ENCODE data around the gene CIT.
"Not testable (repeated sequence)": the region's sequence is repeated elsewhere in the genome, so short reads cannot be mapped to it uniquely, and the experiment has no call there.

DNA sequence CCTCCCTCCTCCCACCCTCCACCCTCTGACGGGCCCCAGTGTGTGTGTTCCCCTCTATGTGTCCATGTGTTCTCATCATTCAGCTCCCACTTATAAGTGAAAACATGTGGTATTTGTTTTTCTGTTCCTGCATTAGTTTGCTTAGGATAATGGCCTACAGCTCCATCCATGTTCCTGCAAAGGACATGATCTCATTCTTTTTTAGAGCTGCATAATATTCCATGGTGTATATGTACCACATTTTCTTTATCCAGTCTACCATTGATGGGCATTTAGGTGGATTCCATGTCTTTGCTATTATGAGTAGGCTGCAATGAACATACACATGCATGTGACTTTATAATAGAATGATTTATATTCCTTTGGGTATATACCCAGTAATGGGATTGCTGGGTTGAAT lies 170.7 kb downstream of the CIT start:
- TF ChIP-seq, protein P1, sequence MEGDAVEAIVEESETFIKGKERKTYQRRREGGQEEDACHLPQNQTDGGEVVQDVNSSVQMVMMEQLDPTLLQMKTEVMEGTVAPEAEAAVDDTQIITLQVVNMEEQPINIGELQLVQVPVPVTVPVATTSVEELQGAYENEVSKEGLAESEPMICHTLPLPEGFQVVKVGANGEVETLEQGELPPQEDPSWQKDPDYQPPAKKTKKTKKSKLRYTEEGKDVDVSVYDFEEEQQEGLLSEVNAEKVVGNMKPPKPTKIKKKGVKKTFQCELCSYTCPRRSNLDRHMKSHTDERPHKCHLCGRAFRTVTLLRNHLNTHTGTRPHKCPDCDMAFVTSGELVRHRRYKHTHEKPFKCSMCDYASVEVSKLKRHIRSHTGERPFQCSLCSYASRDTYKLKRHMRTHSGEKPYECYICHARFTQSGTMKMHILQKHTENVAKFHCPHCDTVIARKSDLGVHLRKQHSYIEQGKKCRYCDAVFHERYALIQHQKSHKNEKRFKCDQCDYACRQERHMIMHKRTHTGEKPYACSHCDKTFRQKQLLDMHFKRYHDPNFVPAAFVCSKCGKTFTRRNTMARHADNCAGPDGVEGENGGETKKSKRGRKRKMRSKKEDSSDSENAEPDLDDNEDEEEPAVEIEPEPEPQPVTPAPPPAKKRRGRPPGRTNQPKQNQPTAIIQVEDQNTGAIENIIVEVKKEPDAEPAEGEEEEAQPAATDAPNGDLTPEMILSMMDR (IDR thresholded peaks at IDR 0.05; ENCODE audit: low read length), result not testable (repeated sequence)
- TF ChIP-seq EZH2 (IDR thresholded peaks at IDR 0.05; ENCODE audit: borderline replicate concordance, low read length), result not testable (repeated sequence)

All from OCI-LY1 (cell line).